GM23338 (cell line): ENCODE measurements around the gene VILL.

ENCODE experiments used
- CREB1 ChIP-seq: fragments of 250-450 bp; sonication (Bioruptor Pico); IDR thresholded peaks from 2 replicates; pipeline ENCODE4 v1.5.0; 2020; ENCODE audit warnings: low read depth, mild to moderate bottlenecking, moderate library complexity
- EZH2 ChIP-seq: fragments of 200-600 bp; sonication (generic); IDR thresholded peaks from one replicate; pipeline ENCODE4 v1.8.0; 2017; ENCODE audit warnings: antibody characterized with exemption, mild to moderate bottlenecking, low read depth; ENCODE audit not compliant: unreplicated experiment
- EZH2phosphoT487 ChIP-seq: fragments of 200-600 bp; sonication (generic); IDR thresholded peaks from one replicate; pipeline ENCODE4 v1.8.1; 2018; ENCODE audit warnings: antibody characterized with exemption; ENCODE audit not compliant: unreplicated experiment
- JUNB ChIP-seq: IDR thresholded peaks from one replicate; pipeline ENCODE4 v1.6.1; 2016; ENCODE audit warnings: antibody characterized with exemption; ENCODE audit not compliant: unreplicated experiment
- NANOG ChIP-seq: IDR thresholded peaks from 2 replicates; pipeline ENCODE4 v1.6.1; 2016; ENCODE audit warnings: antibody characterized with exemption, borderline replicate concordance
- POLR2AphosphoS5 ChIP-seq: IDR thresholded peaks from 2 replicates; pipeline ENCODE4 v1.6.1; 2016; ENCODE audit warnings: antibody characterized with exemption, low read depth
- ZNF114 ChIP-seq: fragments of 250-450 bp; sonication (Bioruptor Pico); IDR thresholded peaks from 2 replicates; pipeline ENCODE4 v1.5.0; 2020; ENCODE audit warnings: mild to moderate bottlenecking, moderate library complexity
- ZNF331 ChIP-seq: fragments of 250-450 bp; sonication (Bioruptor Pico); IDR thresholded peaks from 2 replicates; pipeline ENCODE4 v1.5.0; 2020; ENCODE audit warnings: low read depth, mild to moderate bottlenecking, moderate library complexity
- TF ChIP-seq, protein P1 (sequence below), 2 experiments: fragments of 200-600 bp in 1 of 2; sonication (generic) in 1 of 2; conservative IDR thresholded peaks; 2 replicates each; pipeline versions ENCODE4 v1.5.1 to v1.6.1; 2016 to 2017; ENCODE audit warnings: antibody characterized with exemption in 2 of 2, low read depth in 2 of 2, mild to moderate bottlenecking in 2 of 2, moderate library complexity in 1 of 2
- TF ChIP-seq, protein P2 (sequence below): IDR thresholded peaks from 2 replicates; pipeline ENCODE4 v1.6.1; 2016; ENCODE audit warnings: antibody characterized with exemption
- TF ChIP-seq, protein P3 (sequence below): IDR thresholded peaks from one replicate; pipeline ENCODE4 v1.6.1; 2018; ENCODE audit warnings: antibody characterized with exemption; ENCODE audit not compliant: unreplicated experiment

DNA sequence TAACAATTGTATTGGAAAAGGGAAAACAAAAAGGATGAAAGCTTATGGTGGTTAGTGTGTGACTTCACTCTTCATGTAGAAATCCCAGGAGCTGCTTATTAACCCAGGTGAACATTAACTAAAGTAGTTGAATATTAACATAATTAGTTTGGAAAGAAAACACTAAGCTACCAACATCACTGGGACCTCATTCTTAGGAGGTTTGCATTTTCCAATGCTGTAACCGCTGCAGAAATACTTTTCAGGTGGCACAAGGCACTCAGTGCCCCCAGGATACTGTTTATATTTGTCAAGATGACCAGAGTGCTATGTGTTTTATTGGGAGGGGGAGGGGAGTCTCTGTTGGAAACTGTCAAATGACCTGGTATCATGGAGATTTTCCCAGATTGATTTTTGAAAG lies 25.9 kb upstream of the VILL start:
- TF ChIP-seq, protein P1, sequence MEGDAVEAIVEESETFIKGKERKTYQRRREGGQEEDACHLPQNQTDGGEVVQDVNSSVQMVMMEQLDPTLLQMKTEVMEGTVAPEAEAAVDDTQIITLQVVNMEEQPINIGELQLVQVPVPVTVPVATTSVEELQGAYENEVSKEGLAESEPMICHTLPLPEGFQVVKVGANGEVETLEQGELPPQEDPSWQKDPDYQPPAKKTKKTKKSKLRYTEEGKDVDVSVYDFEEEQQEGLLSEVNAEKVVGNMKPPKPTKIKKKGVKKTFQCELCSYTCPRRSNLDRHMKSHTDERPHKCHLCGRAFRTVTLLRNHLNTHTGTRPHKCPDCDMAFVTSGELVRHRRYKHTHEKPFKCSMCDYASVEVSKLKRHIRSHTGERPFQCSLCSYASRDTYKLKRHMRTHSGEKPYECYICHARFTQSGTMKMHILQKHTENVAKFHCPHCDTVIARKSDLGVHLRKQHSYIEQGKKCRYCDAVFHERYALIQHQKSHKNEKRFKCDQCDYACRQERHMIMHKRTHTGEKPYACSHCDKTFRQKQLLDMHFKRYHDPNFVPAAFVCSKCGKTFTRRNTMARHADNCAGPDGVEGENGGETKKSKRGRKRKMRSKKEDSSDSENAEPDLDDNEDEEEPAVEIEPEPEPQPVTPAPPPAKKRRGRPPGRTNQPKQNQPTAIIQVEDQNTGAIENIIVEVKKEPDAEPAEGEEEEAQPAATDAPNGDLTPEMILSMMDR (conservative IDR thresholded peaks at IDR 0.05; ENCODE audit: low read depth in 2 of 2): no peak
- no peak for TF ChIP-seq EZH2
- TF ChIP-seq POLR2AphosphoS5: no peak
- no peak for TF ChIP-seq ZNF114
- TF ChIP-seq, protein P2, sequence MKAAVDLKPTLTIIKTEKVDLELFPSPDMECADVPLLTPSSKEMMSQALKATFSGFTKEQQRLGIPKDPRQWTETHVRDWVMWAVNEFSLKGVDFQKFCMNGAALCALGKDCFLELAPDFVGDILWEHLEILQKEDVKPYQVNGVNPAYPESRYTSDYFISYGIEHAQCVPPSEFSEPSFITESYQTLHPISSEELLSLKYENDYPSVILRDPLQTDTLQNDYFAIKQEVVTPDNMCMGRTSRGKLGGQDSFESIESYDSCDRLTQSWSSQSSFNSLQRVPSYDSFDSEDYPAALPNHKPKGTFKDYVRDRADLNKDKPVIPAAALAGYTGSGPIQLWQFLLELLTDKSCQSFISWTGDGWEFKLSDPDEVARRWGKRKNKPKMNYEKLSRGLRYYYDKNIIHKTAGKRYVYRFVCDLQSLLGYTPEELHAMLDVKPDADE: no peak
- no peak for TF ChIP-seq ZNF331 (CRISPR knock-in tag)
- no peak for TF ChIP-seq JUNB
- TF ChIP-seq EZH2phosphoT487: no peak
- TF ChIP-seq, protein P3, sequence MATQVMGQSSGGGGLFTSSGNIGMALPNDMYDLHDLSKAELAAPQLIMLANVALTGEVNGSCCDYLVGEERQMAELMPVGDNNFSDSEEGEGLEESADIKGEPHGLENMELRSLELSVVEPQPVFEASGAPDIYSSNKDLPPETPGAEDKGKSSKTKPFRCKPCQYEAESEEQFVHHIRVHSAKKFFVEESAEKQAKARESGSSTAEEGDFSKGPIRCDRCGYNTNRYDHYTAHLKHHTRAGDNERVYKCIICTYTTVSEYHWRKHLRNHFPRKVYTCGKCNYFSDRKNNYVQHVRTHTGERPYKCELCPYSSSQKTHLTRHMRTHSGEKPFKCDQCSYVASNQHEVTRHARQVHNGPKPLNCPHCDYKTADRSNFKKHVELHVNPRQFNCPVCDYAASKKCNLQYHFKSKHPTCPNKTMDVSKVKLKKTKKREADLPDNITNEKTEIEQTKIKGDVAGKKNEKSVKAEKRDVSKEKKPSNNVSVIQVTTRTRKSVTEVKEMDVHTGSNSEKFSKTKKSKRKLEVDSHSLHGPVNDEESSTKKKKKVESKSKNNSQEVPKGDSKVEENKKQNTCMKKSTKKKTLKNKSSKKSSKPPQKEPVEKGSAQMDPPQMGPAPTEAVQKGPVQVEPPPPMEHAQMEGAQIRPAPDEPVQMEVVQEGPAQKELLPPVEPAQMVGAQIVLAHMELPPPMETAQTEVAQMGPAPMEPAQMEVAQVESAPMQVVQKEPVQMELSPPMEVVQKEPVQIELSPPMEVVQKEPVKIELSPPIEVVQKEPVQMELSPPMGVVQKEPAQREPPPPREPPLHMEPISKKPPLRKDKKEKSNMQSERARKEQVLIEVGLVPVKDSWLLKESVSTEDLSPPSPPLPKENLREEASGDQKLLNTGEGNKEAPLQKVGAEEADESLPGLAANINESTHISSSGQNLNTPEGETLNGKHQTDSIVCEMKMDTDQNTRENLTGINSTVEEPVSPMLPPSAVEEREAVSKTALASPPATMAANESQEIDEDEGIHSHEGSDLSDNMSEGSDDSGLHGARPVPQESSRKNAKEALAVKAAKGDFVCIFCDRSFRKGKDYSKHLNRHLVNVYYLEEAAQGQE: no peak
- no peak for TF ChIP-seq CREB1 (CRISPR knock-in tag)
- no peak for TF ChIP-seq NANOG
